GM12801 (cell line): ENCODE results near the gene RNLS.

Source experiments
- TF ChIP-seq, protein P1 (sequence below): IDR thresholded peaks from one replicate; pipeline ENCODE4 v1.5.1; 2011; ENCODE audit warnings: control low read depth; ENCODE audit not compliant: insufficient read length; ENCODE audit errors: extremely low read depth

The RNLS gene

DNA sequence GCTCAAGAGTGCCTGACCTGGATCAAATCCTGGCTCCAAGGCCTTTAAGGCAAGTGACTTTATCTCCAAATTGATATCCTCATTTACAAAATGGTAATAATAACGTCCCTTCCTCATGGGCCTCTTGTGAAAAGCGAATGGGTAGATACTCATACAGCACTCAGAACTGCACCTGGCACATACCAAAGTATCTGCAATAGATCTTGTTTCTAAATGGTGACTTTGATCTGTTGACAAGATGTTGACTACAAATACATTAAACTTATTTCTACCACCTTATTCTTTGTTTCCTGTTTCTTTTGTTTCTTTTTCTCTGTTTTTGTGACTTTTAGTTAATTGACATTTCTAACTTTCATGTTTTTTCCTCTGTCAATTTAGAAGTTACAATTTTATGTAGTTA lies 53.0 kb downstream of the RNLS start:
- TF ChIP-seq, protein P1, sequence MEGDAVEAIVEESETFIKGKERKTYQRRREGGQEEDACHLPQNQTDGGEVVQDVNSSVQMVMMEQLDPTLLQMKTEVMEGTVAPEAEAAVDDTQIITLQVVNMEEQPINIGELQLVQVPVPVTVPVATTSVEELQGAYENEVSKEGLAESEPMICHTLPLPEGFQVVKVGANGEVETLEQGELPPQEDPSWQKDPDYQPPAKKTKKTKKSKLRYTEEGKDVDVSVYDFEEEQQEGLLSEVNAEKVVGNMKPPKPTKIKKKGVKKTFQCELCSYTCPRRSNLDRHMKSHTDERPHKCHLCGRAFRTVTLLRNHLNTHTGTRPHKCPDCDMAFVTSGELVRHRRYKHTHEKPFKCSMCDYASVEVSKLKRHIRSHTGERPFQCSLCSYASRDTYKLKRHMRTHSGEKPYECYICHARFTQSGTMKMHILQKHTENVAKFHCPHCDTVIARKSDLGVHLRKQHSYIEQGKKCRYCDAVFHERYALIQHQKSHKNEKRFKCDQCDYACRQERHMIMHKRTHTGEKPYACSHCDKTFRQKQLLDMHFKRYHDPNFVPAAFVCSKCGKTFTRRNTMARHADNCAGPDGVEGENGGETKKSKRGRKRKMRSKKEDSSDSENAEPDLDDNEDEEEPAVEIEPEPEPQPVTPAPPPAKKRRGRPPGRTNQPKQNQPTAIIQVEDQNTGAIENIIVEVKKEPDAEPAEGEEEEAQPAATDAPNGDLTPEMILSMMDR: no peak

DNA sequence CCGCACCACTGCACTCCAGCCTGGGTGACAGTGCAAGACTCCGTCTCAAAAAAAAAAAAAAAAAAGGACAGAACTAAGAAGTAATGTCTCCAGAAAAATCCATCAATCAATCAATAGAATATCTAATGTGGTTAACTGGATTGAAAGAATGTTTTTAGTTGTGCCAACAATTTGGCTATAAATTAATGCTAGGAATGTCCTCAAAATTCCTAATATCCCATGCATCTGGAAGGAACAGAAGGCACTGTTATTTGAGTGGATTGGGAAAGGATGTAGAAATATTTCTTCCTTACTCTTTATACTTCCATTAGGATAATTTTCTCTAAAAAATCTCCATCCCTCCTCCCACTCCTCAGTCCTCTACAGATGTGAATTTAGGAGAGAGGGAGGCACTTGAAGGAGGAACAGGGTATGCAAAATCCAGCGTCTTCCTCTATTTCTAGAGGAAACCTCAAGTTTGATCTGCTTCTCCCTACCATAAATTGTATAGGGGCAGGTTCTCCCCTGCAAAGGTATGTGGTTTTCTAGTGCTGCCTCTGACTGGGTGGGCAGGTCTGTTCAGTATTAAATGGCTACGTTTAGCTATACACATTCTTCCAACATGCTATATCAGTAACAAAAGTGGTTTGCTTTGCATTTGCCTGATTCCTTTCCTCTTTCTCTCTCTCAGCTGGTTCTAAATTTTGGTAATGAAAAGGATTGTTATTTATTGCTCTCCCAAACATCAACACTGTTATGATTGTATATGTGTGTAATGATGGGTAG lies 54.1 kb downstream of the RNLS start:
- TF ChIP-seq, protein P1: no peak

DNA sequence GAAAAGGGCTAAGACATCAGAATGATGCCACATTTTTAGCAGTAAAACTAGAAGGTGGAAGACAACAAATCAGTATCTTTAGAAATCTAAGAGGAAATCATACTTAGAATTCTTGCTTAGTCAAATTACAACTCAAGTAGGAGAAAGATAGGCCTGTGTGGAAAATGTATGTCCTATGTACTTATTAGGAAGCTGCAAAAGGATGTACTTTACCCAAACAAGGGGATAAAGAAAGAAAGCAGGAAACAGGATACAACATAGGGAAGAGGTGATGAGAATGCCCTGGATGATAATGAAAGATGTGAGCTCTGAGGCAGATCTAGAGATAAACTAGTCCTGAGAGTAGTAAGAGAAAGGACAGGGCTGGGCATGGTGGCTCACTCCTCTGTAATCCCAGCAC lies 54.9 kb downstream of the RNLS start:
- TF ChIP-seq, protein P1: no peak

DNA sequence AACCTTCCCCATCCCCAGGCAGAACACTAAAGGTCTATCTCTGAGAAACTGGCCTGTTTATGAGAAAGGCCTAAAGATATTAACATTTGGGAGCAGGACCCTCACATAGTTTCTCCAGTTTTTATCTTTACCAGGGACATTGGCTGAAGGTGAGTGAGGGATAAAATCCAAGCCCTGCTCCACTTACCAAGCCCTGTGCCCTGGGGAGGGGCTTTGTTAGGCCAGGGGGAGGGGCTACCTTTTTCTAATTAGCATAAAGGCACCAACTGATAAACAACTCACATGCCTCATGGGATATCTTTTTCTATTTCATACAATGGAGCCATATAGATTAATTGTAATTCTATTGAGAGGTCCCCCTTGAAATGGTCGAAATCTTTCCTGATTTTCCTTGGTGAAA lies 55.9 kb downstream of the RNLS start:
- TF ChIP-seq, protein P1: no peak

DNA sequence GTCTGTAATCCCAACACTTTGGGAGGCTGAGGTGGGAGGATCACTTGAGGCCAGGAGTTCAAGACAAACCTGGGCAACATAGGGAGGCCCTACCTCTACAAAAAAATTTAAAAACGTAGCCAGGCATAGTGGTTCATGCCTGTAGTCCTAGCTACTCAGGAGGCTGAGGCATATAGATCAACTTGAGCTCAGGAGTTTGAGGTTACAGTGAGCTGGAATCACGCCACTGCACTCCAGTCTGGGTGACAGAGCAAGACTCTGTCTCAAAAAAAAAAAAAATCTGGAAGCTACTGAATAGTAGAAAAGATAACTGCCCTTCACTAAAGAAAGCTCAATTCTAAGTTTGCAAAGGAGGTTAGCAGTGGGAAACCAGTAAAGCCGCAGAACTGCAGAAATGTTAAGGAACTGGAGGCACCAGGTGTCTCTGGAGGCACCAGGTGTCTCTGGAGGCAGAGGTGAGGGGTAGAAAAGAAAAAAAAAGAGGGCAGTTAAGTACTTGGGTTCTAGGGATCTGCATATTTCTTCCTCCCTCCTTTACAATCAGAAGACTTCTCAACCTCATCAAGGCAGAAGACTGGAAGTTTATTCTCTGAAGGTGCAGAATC lies 56.5 kb downstream of the RNLS start:
- TF ChIP-seq, protein P1: no peak

DNA sequence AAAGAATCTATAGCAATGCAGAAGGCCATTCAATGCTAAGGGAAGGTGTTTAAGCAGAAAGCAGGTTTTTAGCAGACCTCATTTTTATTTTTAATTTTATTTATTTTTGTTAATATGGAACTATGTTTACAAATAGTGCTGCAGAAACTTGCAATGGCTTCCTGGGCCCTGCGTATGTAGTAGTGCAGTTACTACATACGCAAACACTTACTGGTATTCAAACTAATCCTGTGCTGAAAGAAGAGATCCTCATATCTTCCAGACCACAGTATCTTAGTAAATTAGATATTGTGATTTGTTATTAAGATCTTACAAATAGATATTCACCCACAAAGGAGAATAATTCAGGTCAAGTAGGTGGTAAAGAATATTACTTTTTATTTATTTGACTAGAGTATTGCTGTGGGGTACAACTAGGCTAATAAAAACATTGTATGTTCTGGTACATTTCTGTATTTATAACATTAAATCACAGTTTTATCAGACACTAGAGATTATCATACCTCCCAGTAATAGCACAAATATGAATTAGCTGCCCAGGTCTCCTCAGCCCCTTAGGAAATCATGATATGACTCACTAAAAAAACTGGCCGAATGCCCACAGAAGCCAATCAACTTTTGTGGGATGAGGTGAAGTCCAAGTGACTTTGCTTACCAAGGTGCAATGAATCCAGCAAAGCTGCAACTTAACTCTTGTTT lies 57.6 kb downstream of the RNLS start:
- TF ChIP-seq, protein P1: no peak

DNA sequence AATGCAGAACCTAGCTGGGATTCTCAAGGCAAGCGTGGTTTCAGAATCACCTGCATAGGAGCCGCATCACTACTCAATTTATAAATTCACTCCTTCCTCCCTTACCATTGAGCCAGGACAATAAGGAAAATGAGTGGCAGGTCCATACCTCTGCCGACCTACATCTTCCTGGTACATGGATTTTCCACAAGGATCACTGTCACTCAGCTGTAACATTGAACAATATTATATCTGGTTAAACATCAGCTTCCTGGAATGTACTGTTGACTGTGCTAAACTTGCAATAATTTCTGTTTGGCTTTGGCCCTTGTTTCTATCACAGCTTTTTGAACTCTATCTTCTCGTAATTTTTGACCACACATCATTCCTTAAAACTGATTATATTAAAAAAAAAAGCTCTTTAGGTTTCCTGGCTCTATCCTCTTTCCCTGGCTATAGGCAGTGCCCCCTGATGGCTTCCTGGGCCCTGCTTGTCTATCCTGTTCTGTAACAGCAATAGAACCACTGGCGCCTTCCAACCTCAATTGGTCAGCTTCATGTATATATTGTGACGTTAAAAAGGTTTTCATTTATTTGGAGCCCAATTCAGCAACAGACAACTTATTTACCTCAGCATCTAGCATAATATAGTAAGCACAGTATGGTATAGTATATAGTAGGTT lies 59.2 kb downstream of the RNLS start:
- TF ChIP-seq, protein P1: no peak
